Measurements from ENCODE around the gene PDLIM7. TPM values are rescaled to one million over a fixed set of nuclear protein-coding genes. Genes with fewer than 3 reads are reported as not detected.
A peak's percentile ranks its signal among the peaks of the same experiment; 100 is the strongest.

PDLIM7 gene
- total RNA-seq, 1 experiment from 2014 or later, result 24.3 TPM

DNA sequence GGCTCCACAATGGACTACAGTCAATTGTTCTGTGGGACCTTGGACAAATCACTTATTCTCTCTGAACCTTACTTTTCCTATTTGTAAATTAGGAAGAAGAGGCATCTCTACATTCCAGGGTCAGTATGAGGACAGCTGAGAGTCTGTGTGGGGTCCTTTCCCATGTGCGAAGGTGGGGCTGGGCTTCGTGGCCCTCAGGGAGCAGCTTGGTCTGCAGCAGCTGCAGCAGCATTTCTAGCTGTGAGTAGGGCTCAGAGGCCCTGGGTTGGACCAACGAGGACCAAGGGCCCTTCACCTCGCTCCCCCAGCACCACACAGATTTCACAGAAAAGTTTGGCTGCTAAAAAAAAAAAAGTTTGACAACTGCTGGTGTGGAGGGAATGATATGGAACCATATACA is 28.8 kb upstream of the PDLIM7 start:
- DNase-seq (ENCODE audit: extremely low read depth, low read depth), result no peak

DNA sequence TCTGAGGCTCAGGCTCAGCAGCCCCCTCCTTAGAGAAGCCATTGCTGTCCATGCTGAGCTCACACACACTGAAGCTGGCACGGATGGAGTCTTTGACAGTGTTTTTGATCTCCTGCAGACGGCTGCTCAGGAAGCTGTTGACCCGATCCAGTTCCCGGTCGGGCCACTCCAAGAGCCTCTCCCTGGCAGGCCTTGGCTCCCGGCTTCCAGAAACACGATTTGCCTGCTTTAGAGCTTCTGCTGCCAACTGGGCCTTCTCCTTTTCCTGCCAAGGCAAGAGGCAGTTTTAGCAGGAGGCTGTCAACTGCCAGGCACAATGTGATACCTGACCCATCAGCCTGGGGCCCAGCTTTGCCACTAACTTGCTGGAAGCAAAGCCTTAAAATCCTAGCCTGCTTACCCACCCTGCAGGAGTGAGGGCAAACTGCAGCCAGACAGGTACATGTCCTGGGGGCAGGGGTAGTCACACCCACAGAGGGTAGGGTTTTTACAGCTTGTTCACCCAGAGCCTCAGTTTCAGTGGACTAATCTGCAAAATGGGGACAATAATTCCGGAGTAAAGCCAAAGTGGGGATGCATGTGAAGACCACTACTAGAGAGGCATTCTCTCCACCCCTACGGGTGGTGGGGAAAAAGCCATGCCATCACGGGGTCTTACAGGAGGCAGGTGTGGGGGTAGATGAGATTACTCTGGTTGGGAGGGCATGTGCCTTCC is 27.7 kb upstream of the PDLIM7 start:
- no peak for DNase-seq (ENCODE audit: extremely low read depth, low read depth)

DNA sequence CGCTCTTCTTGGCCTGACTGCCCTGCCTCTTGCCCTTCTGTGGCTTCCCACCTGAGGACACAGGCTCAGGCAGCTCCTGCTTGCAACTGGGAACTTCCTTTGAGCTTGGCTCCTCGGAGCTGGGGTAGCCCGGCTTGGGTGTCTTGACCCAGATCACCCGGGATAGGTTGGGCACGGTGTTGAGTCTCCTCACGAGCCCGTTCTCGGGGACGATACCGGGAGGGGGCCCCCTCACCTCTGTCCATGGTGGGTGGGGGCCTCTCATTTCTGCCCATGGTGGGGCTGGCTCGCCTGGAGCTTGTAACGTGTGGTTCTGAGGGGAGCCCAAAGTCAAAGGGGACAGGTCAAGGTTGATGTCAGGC is 27.1 kb upstream of the PDLIM7 start:
- DNase-seq (ENCODE audit: extremely low read depth, low read depth), result no peak

DNA sequence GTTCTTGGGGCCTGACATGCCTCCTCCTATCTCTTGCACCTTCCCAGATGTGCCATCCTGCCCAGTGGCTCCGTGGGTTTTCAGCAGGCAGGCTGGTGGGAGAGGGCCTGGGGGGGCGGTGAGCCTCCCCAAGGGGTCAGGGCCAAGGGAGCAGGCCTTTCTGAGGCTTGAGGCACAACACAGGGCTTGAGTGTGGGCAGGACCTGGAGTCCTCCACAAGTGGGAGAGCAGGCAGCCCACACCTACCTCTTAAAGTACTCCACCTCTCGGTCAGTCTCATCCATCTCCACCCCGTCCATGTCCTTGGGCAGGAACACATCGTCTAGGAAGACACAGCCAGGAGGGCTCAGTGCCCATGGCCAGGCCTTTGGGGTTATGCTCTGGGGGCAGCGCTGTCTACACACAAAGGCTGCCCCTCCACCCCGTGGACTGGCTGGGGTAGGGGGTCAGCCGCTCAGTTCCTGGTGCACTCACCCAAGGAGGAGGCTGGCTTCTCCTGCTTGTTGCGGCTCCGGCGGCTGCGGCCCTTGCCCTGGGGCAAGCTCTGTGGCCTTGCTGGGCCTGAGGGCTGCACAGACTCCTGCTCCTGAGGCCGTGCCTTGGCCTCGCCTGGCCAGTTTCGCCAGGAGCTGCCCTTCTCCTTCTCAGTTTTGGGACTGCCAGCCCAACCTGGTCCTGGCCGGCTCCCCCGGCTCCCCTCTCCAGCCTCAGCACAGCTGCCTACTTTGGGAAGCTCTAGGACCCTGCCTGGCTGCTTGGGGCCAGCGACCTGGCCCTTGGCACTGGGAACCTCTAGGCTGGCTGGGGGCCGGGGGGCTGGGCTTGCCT is 26.5 kb upstream of the PDLIM7 start:
- DNase-seq (ENCODE audit: extremely low read depth, low read depth), result no peak

DNA sequence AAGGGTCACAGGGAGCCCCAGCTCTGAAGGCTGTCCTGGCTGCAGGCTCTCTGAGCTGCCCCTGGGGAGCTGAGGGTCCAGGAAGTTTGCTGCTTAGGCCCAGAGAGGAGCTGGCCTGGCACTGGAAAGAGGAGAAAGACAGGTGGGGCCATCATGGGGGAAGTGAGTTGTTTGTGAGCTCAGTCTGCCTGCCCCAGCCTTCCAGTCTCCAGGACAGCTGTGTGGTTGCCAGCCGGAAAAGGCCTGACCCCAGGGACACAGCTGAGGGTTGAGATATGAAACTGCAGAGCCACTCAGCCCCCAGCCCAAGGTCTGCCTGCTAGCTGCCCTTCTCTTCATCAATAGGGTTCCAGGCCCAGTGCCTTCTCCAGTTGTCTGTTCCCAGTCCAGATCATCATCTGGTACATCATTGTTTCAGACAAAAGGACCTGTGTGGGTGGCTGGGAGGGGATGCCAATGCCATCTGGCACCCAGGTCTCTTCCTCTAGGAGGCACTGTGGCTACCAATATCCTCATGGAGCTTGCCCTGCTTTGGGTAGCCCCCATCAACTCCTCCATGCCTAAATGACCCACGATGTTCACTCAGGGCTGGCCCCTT is 23.6 kb upstream of the PDLIM7 start:
- no peak for DNase-seq (ENCODE audit: extremely low read depth, low read depth)

DNA sequence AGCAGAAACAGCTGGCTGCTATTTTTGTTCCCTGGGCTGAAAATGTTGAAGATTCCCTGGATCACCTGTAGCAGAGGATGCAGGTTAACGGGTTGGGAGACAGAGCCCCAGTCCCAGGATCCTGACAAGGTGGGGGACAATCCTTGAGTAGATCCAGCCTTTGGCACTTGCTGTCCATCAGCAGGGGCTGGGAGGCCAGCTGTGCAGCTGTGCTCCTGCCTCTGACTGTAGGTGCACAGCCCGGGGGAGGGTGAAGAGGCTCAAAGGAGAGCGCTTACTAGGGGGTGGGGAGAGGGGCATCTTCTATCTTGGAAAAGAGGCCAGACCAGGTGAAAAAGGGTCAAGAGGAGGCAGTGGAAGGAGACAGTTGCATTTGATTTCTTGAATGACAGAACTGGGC is 22.9 kb upstream of the PDLIM7 start:
- no peak for DNase-seq (ENCODE audit: extremely low read depth, low read depth)

DNA sequence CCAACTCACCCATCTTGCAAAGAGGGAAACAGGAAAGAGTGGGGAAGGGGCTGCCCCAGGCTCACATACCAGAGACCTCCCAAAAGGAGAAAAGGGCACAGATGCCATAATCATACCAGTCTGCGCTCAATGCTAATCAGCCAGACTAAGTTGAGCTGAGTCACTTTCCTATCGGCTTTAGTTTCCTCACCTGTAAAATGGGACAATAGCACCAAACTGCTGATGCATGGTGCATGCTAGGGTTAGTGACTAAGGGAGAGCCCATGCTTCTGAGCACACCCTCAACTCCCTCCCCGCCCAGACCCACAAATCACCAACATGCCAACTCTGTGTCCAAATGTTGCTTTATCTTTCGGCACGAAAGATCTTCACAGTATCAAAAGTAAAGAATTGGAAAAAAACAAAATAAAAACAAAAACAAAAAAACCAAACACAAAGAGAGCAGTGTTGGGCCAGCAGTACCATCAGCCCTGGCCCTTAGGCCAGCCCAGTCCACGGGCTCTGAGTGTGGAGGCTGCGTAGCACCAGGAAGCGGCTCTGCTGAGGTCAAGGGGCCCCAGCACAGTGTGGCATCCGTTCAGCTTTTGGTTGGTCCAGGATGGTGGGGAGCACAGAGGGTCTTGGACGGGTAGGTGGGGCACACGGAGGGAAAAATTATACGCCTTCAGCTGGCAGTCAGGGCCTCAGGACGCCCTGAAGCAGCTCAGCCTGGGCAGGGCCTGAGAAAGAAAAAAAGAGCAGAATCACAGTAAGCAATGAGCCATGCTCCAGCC is 22.2 kb upstream of the PDLIM7 start:
- no peak for DNase-seq (ENCODE audit: extremely low read depth, low read depth)

DNA sequence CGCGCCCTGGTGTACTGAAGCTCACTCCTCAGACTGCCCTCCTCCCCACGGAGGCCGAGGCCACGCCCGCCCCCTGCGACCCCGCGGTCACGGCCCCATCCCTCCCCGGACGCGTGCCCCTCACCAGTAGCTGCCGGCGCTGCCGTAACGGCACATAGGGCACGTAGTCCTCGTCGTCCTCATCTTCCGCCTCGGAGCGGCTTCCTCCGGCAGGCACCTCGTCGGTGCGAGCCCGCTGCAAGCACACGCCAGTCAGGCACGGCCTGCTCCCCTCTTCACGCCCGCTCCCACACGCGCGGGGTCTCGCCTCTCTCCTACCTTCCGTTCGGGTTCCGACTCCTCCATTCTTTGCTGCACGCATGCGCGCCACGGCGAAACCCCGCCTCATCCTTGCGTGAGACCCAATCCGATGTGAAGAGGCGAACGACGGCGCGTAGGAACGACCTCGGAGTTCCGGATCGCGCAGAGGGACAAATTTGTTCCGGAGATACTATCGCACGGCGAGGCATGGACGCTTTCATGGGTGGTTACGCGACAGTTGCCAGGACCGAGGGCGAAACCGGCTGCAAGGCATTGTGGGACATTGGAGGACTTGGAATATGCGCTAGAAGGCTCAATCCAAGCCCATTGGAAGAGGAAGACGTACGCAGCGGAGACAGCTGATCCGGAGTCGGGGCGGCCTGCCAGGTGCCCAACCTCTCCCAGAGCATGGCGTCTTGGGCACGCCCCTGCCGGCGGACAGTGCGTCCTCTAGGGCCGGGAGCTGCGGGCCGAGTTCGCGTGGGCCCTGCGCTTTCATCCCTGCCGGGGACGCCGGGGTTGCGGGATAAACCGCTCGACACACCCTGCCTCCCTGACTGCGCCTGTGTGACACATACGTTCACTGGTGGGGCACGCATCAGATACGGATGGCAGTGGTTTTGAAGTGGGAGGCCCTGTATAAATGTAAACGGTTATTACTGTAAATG is 19.5 kb upstream of the PDLIM7 start, which contains the start of gene DDX41:
DDX41 (minus strand) TSS at position 361 of the 968 bp plus-strand sequence; CDS start at position 345, 16 bp downstream.
- DNase-seq (ENCODE audit: extremely low read depth, low read depth), result peak; percentile 99

DNA sequence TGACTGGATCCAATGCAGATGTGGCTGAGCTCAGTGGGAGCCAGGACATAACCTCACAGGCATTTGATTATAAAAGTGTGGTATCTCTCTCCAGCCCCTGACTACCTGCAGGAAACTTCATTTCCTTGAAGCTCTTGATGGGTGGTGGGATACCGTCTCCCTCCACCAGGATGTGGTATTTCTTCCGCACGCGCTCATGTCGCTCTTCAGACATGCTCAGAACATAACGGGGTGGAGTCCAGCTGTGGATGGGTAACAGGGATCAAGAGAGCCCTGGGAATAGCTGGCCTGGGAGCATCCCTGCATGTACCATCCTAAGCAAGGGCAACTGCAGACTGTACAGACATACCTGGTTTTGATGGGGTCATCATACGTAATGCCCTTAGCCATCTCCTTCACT is 18.2 kb upstream of the PDLIM7 start:
- DNase-seq (ENCODE audit: extremely low read depth, low read depth), result no peak

DNA sequence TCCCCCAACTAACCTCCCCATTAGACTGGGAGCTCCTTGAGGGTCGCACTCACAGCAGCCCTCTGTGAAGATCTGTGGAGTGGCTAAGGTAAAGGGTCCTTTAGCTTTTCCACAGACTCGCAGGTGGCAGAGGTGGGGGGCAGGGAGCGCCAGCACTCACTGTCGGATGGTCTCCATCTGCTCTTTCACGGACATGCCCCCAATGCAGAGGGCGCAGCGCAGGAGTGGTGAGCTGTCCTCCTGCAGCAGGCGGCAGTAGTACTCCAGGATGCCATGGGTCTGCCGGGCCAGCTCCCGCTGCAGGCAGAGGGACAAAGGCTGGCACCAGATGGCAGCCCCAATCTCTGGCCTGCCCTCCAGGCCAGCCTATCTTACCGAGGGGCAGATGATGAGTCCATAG is 17.1 kb upstream of the PDLIM7 start:
- DNase-seq (ENCODE audit: extremely low read depth, low read depth), result no peak

DNA sequence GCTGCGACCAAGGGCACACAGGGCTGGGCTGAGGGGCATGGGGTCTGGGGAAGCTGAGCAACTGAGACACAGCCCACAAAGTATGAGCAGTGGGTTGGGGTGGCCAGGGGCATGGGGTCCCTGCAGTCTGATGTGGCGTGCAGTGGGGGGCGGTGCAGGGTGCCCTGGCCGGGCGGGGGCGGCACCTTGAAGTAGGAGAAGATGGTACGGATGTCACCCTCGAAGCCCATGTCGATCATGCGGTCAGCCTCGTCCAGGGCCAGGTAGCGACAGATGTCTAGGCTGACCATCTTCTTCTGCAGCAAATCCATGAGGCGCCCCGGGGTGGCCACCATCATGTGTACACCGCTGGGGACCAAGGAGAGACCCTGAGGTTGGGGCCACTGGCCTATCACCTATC is 16.1 kb upstream of the PDLIM7 start:
- DNase-seq (ENCODE audit: extremely low read depth, low read depth), result no peak

DNA sequence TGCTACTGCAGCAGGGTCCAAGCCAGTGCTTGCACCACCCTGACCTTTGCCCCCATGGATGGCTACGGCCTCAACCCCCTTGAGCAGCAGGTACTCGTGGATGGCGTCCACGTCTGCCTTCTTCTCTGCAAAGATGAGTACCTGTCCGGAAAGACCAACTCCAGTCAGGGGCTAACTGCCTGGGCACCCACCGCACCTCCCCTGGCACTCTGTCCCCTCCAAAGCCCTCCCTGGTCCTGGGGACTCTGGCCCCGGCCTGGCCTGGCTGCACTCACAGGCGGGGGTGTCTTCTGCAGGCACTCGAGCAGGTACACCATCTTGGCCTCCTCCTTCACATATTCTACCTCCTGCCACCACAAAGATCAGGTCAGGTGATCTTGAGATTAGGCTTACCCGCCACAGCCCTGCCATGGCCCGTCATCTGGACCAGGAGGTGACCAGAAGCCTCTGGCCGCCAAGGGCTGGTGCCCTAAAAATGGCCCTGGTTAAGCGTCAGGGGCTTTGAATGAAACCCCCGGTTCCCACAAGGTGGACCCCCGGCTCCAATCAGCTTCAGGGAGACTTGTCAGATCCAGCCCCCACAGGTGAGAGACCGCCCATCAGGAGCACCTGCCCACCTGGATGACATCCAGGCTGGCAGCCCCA is 15.5 kb upstream of the PDLIM7 start:
- DNase-seq (ENCODE audit: extremely low read depth, low read depth), result no peak

DNA sequence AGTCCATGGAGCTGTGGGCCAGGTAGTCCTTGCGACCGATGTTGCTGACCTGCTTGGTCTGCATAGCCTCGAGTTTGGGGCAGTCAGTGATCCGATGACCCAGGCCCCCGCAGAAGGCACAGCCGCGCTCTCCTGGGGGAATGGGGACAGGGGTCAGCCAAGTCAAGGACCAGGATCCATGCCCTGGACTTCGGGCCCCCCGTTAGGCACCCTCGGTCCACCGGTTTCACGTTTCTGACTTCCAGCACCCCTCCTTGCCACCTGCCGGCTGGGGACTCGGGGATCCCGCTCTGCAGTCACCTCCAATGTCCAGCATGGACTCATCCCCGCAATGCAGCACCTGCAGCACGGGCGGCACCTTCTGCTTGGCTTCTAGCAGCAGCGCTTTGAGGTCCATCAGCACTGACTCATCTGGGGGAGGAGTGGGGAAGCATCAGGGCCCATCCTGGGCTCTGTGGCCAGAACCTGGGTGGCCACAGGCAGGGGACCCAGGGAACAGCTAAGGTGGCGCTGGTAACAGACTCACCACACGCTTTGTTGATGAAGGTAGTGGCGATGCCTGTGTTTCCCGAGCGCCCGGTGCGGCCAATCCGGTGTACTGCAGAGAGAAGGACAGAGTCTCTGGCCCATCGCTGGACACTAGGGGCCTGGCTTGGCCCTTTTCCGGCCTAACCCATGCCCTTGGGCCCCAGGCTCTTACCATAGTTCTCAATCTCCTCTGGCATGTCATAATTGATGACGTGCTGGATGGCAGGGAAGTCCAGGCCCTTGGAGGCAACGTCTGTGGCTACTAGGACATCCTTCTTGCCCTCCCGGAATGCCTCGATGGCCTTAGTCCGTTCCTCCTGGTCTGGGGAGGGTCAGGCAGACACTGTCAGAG is 14.6 kb upstream of the PDLIM7 start:
- DNase-seq (ENCODE audit: extremely low read depth, low read depth), result no peak

DNA sequence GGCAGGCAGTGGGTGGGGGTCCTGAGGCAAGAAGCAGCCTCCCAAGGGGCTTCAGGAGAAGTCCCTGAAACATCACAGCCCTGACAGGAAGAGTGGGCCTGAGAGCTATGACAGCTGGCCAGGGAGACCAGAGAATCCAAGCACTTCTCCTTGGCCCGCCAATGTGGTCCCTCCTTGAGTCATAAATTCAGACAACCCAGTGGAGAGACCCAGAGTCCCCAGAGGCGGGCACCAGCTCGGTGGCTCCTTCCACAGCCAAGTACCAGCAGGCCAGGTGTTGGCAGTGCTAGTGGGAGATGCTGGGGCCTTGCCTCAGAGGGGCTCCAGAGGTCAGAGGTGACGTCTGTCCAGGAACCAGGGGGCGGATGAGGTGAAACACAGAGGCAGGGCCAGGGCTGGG is 13.8 kb upstream of the PDLIM7 start:
- no peak for DNase-seq (ENCODE audit: extremely low read depth, low read depth)

DNA sequence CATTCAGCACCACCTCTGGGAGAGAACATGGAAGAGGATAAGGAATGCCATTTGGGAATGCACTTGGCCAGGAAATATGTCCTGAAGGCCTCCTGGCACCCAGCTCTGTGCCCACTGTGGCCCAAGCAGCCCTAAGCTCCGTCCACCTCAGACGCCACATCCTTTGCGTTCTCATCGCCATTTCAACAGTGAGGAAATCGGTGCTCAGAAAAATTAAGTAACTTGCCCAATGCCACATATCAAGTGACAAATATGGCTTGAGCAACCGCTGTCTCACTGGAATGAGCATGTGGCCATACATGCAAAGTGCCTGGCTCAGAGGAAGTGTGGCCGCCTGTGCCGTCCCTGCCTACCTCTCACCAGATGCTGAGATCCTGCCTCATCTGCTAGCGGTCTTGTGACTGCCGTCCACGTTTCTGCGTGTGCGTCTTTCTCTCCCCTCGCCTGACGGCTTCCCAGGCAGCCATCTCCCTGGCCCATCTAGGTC is 13.2 kb upstream of the PDLIM7 start:
- no peak for DNase-seq (ENCODE audit: extremely low read depth, low read depth)

DNA sequence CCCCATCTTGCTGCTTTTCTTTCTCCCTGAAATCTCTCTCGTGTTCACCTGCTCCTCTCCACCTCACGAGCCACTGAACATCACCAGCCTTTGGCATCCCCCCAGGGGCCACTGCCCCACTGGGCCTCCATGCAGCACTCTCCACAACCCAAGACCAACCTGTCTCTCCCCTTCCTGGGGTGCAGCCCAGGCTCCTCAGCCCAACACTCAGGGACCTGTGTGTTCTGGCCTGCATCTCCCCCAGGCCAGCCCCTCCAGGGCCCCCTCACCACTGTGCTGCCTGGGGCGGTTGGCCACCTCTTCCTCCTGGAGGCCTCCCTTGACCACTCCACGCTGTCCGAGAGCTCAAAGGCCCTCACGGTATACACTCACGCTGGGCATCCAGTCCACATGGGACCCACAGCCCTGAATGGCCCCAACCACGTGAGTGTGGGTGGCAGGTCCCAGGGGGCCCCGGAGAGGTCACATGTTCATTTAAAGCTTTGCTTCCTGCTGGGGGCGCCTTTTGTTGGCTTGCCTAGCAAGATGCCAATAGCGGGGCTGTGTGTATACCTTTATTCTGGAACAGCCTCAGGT is 12.7 kb upstream of the PDLIM7 start:
- no peak for DNase-seq (ENCODE audit: extremely low read depth, low read depth)

DNA sequence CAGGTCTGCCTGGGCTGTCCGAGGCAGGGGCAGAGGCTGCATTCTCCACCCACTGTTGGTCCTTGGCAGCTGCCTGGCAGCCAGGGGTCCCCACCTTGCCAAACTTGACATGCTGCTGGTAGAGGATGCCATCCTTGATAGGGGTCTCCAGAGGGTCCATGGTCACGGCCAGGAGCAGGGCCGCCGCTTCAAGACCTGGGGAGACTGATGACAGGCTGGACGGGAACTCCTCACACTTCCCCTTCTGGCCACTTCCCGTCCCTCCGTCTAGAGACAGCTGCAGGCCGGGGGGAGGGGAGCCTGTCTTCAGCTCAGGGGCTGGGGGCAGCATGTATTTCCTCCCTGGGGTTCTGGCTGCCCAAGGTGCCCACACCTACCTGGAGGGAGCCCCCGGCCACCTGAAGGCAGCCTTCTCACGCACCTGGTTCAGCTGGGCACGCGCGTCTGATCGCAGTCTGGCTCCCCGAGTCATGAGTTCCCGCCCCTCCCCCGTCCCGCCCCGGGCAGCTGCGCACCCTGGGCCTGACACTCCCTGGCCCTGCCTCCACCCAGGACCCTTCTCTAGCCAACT is 12.1 kb upstream of the PDLIM7 start, which contains the start of gene DOK3:
DOK3 (minus strand) TSS at position 446 of the 571 bp plus-strand sequence; CDS start at position 160, 286 bp downstream.
- no peak for DNase-seq (ENCODE audit: extremely low read depth, low read depth)

All from NCI-H460 (cell line).